HEK293 (cell line): Measurements from ENCODE around the gene ETS2.

ENCODE experiments used
- CTCF ChIA-PET: fragments of 350-600 bp; formaldehyde crosslinking; extraction: SDS; loops from one replicate; lab custom pipeline; 2021; ENCODE audit warnings: antibody characterized with exemption; lab: Yijun Ruan, JAX
- POLR2A ChIA-PET: fragments of 300-600 bp; formaldehyde crosslinking; extraction: SDS; loops from one replicate; lab custom pipeline; 2020; ENCODE audit warnings: antibody characterized with exemption, inconsistent platforms; lab: Yijun Ruan, JAX
- H3K27ac ChIP-seq: fragments of 200-500 bp; sonication (Bioruptor generic); 2 replicates; pipeline ENCODE4 v1.5.1; 2014; ENCODE audit warnings: low read depth, low read length, control low read depth, inconsistent platforms; ENCODE audit errors: extremely low read depth
- H3K36me3 ChIP-seq, 2 experiments: fragments of 200-500 bp in 1 of 2; sonication (Bioruptor generic) in 1 of 2; 1 replicate in 1 of 2; 2 replicates in 1 of 2; pipeline ENCODE4 v1.5.1; 2014 to 2017; ENCODE audit warnings: inconsistent platforms in 2 of 2, low read length in 2 of 2; ENCODE audit not compliant: control insufficient read depth in 2 of 2, insufficient read depth in 1 of 2
- H3K4me1 ChIP-seq: fragments of 200-500 bp; sonication (Bioruptor generic); 2 replicates; pipeline ENCODE4 v1.5.1; 2014; ENCODE audit warnings: mild to moderate bottlenecking, low read length, inconsistent platforms; ENCODE audit not compliant: control insufficient read depth, insufficient read depth
- H3K4me3 ChIP-seq: 2 replicates; pipeline ENCODE4 v1.5.1; 2011; ENCODE audit warnings: low read depth, mild to moderate bottlenecking, control low read depth, low read length, moderate library complexity
- H3K9me3 ChIP-seq: fragments of 200-500 bp; sonication (Bioruptor generic); 2 replicates; pipeline ENCODE4 v1.5.1; 2014; ENCODE audit warnings: low read depth, low read length, inconsistent platforms; ENCODE audit not compliant: control insufficient read depth, insufficient read depth
- FEZF1 ChIP-seq: fragments of 450-650 bp; formaldehyde crosslinking; IDR thresholded peaks from 2 replicates; pipeline ENCODE4 v1.5.1; 2016; ENCODE audit warnings: missing biosample characterization, missing genetic modification characterization
- GLIS1 ChIP-seq: fragments of 450-650 bp; formaldehyde crosslinking; IDR thresholded peaks from 2 replicates; pipeline ENCODE4 v1.5.1; 2016; ENCODE audit warnings: missing biosample characterization, missing genetic modification characterization
- SCRT2 ChIP-seq: fragments of 450-650 bp; formaldehyde crosslinking; IDR thresholded peaks from 2 replicates; pipeline ENCODE4 v1.5.1; 2016; ENCODE audit warnings: missing biosample characterization, missing genetic modification characterization
- SP2 ChIP-seq: fragments of 450-650 bp; formaldehyde crosslinking; IDR thresholded peaks from 2 replicates; pipeline ENCODE4 v1.5.1; 2016; ENCODE audit warnings: missing biosample characterization, missing genetic modification characterization
- ZIC2 ChIP-seq: fragments of 450-650 bp; formaldehyde crosslinking; IDR thresholded peaks from 2 replicates; pipeline ENCODE4 v1.5.1; 2016; ENCODE audit warnings: missing biosample characterization, missing genetic modification characterization
- ZNF433 ChIP-seq: fragments of 450-650 bp; formaldehyde crosslinking; IDR thresholded peaks from 2 replicates; pipeline ENCODE4 v1.5.1; 2016; ENCODE audit warnings: missing biosample characterization, missing genetic modification characterization, low read depth
- ZNF560 ChIP-seq: fragments of 450-650 bp; formaldehyde crosslinking; IDR thresholded peaks from 2 replicates; pipeline ENCODE4 v1.5.1; 2017; ENCODE audit warnings: missing biosample characterization, missing genetic modification characterization, borderline replicate concordance
- ZNF658 ChIP-seq: fragments of 450-650 bp; formaldehyde crosslinking; IDR thresholded peaks from 2 replicates; pipeline ENCODE4; 2016; ENCODE audit warnings: missing biosample characterization, missing genetic modification characterization
- ZNF776 ChIP-seq: fragments of 450-650 bp; formaldehyde crosslinking; IDR thresholded peaks from 2 replicates; pipeline ENCODE4 v1.5.0; 2017; ENCODE audit warnings: missing biosample characterization, missing genetic modification characterization, borderline replicate concordance
- TF ChIP-seq, protein P1 (sequence below): fragments of 450-650 bp; formaldehyde crosslinking; IDR thresholded peaks from 2 replicates; pipeline ENCODE4 v1.5.1; 2016; ENCODE audit warnings: missing biosample characterization, missing genetic modification characterization
- TF ChIP-seq, protein P2 (sequence below): fragments of 450-650 bp; formaldehyde crosslinking; IDR thresholded peaks from 2 replicates; pipeline ENCODE4 v1.5.1; 2016; ENCODE audit warnings: missing biosample characterization, missing genetic modification characterization
- TF ChIP-seq, protein P3 (sequence below): fragments of 450-650 bp; formaldehyde crosslinking; IDR thresholded peaks from 2 replicates; pipeline ENCODE4 v1.5.1; 2017; ENCODE audit warnings: missing biosample characterization, missing genetic modification characterization
- TF ChIP-seq, protein P4 (sequence below): fragments of 450-650 bp; formaldehyde crosslinking; IDR thresholded peaks from 2 replicates; pipeline ENCODE4 v1.5.1; 2016; ENCODE audit warnings: missing biosample characterization, missing genetic modification characterization

The ETS2 gene

DNA sequence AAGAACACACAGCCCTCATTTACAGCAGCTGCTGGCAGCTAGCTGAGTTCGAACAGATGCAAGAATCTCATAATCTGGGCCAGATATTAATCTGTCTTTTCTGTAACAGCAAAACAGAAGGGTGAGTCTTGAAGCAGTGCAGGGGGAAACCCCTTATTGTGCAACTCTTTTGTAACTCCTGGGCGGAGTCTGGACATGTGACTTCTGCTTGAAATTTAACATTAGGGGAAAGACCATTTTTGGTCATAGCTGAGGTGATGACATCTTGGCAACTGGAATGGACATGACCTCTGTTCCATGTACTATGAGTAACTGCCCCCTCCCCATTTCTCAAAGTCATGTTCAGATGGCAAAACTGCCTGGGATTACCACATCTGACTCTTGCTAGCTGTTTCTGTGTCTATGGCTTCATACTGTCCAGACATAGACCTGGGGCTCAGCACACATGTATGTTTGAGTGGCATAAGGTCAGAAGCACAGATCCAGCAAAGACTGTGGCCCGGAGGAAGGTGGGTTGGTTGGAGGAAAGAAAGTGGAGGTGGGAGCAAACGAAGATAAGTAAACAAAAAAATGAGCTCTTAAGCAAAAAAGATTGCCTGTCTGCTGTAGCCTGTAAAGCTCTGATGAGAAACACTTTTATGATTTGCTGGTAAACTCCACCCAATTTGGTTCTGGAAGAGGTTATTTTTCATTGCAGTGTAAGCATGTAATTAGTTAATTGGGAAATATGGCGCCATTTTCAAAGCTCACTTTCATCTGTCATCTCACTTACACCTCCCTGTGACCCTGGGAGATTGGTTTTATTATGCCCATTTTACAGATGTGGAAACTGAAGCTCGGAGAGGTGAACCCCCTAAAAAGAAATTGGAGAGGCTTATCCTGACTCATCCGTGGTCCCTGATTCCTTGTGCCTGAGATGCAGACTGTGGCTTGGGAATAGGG is 26.1 kb downstream of the ETS2 start (continued):
- TF ChIP-seq, protein P1, sequence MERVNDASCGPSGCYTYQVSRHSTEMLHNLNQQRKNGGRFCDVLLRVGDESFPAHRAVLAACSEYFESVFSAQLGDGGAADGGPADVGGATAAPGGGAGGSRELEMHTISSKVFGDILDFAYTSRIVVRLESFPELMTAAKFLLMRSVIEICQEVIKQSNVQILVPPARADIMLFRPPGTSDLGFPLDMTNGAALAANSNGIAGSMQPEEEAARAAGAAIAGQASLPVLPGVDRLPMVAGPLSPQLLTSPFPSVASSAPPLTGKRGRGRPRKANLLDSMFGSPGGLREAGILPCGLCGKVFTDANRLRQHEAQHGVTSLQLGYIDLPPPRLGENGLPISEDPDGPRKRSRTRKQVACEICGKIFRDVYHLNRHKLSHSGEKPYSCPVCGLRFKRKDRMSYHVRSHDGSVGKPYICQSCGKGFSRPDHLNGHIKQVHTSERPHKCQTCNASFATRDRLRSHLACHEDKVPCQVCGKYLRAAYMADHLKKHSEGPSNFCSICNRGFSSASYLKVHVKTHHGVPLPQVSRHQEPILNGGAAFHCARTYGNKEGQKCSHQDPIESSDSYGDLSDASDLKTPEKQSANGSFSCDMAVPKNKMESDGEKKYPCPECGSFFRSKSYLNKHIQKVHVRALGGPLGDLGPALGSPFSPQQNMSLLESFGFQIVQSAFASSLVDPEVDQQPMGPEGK (tag by site-specific recombination): peak; percentile 22; the same call in 1 of the 2 replicates
- TF ChIP-seq, protein P2, sequence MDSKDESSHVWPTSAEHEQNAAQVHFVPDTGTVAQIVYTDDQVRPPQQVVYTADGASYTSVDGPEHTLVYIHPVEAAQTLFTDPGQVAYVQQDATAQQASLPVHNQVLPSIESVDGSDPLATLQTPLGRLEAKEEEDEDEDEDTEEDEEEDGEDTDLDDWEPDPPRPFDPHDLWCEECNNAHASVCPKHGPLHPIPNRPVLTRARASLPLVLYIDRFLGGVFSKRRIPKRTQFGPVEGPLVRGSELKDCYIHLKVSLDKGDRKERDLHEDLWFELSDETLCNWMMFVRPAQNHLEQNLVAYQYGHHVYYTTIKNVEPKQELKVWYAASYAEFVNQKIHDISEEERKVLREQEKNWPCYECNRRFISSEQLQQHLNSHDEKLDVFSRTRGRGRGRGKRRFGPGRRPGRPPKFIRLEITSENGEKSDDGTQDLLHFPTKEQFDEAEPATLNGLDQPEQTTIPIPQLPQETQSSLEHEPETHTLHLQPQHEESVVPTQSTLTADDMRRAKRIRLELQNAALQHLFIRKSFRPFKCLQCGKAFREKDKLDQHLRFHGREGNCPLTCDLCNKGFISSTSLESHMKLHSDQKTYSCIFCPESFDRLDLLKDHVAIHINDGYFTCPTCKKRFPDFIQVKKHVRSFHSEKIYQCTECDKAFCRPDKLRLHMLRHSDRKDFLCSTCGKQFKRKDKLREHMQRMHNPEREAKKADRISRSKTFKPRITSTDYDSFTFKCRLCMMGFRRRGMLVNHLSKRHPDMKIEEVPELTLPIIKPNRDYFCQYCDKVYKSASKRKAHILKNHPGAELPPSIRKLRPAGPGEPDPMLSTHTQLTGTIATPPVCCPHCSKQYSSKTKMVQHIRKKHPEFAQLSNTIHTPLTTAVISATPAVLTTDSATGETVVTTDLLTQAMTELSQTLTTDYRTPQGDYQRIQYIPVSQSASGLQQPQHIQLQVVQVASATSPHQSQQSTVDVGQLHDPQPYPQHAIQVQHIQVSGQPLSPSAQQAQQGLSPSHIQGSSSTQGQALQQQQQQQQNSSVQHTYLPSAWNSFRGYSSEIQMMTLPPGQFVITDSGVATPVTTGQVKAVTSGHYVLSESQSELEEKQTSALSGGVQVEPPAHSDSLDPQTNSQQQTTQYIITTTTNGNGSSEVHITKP (tag by site-specific recombination): peak; percentile 70
- no peak for TF ChIP-seq ZNF776
- no peak for TF ChIP-seq SCRT2 (tag by site-specific recombination)
- TF ChIP-seq, protein P3, sequence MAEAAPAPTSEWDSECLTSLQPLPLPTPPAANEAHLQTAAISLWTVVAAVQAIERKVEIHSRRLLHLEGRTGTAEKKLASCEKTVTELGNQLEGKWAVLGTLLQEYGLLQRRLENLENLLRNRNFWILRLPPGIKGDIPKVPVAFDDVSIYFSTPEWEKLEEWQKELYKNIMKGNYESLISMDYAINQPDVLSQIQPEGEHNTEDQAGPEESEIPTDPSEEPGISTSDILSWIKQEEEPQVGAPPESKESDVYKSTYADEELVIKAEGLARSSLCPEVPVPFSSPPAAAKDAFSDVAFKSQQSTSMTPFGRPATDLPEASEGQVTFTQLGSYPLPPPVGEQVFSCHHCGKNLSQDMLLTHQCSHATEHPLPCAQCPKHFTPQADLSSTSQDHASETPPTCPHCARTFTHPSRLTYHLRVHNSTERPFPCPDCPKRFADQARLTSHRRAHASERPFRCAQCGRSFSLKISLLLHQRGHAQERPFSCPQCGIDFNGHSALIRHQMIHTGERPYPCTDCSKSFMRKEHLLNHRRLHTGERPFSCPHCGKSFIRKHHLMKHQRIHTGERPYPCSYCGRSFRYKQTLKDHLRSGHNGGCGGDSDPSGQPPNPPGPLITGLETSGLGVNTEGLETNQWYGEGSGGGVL: 0 out of 2 replicates have a peak, but pooled peaks have one; percentile 12
- TF ChIP-seq FEZF1 (tag by site-specific recombination): no peak
- TF ChIP-seq ZNF433 (tag by site-specific recombination): no peak
- no peak for TF ChIP-seq ZNF560
- no peak for TF ChIP-seq GLIS1

DNA sequence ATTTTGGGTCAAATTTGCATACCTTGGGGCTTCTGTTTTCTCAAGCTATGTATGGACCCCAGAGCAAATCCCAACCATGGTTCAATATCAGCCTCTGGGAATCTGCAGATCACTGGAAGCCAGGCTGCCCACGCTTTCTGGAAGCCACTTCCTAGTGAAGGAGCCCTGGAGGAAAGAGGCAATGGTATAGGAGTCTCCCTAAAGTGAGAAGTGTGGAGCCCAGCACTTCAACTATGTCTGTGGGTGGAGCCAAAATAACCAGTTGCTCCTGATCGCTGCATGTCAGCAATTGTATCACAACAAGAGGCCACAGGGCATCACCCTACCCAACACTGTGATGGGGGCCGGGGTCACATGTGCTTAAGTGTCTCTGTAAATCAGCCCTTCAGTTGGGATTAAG is 26.9 kb downstream of the ETS2 start:
- CTCF ChIA-PET: interaction anchor here (0.5 to 0.7 kb wide), 2 partner anchors 47 to 140 kb away, joined by 3 to 4 read pairs; no protein-coding TSS in a partner anchor
- TF ChIP-seq, protein P4, sequence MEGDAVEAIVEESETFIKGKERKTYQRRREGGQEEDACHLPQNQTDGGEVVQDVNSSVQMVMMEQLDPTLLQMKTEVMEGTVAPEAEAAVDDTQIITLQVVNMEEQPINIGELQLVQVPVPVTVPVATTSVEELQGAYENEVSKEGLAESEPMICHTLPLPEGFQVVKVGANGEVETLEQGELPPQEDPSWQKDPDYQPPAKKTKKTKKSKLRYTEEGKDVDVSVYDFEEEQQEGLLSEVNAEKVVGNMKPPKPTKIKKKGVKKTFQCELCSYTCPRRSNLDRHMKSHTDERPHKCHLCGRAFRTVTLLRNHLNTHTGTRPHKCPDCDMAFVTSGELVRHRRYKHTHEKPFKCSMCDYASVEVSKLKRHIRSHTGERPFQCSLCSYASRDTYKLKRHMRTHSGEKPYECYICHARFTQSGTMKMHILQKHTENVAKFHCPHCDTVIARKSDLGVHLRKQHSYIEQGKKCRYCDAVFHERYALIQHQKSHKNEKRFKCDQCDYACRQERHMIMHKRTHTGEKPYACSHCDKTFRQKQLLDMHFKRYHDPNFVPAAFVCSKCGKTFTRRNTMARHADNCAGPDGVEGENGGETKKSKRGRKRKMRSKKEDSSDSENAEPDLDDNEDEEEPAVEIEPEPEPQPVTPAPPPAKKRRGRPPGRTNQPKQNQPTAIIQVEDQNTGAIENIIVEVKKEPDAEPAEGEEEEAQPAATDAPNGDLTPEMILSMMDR: no peak
- TF ChIP-seq SP2 (tag by site-specific recombination) (no peak), ZIC2 (tag by site-specific recombination) (no peak)
- H3K4me1 ChIP-seq: no peaks in the 10 kb centered on the region
- no peaks in the 10 kb centered on the region for H3K9me3 ChIP-seq
- no peak overlapping the region for H3K27ac ChIP-seq
- H3K4me3 ChIP-seq: no peak overlapping the region
- POLR2A ChIA-PET: no interaction called here
- no peaks in the 10 kb centered on the region for H3K36me3 ChIP-seq

DNA sequence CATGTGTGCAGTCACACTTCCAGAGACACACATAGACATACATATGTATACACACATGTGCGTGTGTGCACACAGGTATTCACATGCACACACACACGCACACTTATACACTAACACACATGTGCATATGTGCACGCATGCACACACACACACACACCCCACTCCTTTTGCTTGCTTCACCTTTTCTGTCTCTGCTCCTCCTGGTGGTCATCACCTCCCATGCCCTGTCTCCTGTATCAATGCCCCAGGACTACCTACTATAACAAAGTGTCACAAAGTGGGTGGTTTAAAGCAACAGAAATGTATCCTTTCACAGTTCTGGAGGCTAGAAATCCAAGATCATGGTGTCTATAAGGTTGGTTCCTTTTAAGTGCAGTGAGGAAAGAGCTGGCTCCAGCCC is 27.4 kb downstream of the ETS2 start:
- Histone ChIP-seq H3K4me1 (no peaks in the 10 kb centered on the region), H3K27ac (no peak overlapping the region), H3K36me3 (no peaks in the 10 kb centered on the region), H3K9me3 (no peaks in the 10 kb centered on the region), H3K4me3 (no peak overlapping the region)
- ChIA-PET CTCF (no interaction called here), POLR2A (no interaction called here)
- TF ChIP-seq, protein P4: 0 out of 2 replicates have a peak, but pooled peaks have one; percentile 23
- TF ChIP-seq ZNF658: no peak
- TF ChIP-seq, all 188 proteins: peak for 1
